Osteocyte (in vitro differentiated cells): ENCODE results near the gene BMP5. TPM values are rescaled to one million over a fixed set of nuclear protein-coding genes. Genes with fewer than 3 reads are reported as not detected.

Source experiments
- DNase-seq: peaks from one replicate; pipeline ENCODE4 v3.0.0; 2021; ENCODE audit warnings: mixed read lengths; ENCODE audit not compliant: unreplicated experiment; ENCODE audit errors: extremely low spot score
- H3K27ac Mint-ChIP-seq: one replicate; pipeline ENCODE4 v1.8.0; 2021; ENCODE audit warnings: mild to moderate bottlenecking, mixed read lengths; ENCODE audit not compliant: unreplicated experiment
- H3K27me3 Mint-ChIP-seq: one replicate; pipeline ENCODE4 v1.8.0; 2021; ENCODE audit warnings: mixed read lengths; ENCODE audit not compliant: unreplicated experiment
- H3K36me3 Mint-ChIP-seq: one replicate; pipeline ENCODE4 v1.8.0; 2021; ENCODE audit warnings: mixed read lengths; ENCODE audit not compliant: unreplicated experiment
- H3K4me1 Mint-ChIP-seq: one replicate; pipeline ENCODE4 v1.8.0; 2021; ENCODE audit warnings: mixed read lengths; ENCODE audit not compliant: unreplicated experiment
- H3K4me3 Mint-ChIP-seq: one replicate; pipeline ENCODE4 v1.8.0; 2021; ENCODE audit warnings: mild to moderate bottlenecking, moderate library complexity, mixed read lengths; ENCODE audit not compliant: unreplicated experiment
- H3K9me3 Mint-ChIP-seq: one replicate; pipeline ENCODE4 v1.8.0; 2021; ENCODE audit warnings: mixed read lengths; ENCODE audit not compliant: unreplicated experiment
- total RNA-seq: library from RNA; stranded (reverse); gene quantifications from 2 replicates; pipeline ENCODE4 v1.2.1, GENCODE V29; 2021
- TF ChIP-seq, protein P1 (sequence below): fragments of 200-600 bp; sonication (generic); IDR thresholded peaks from 2 replicates; pipeline ENCODE4 v1.5.0; 2021; ENCODE audit warnings: antibody characterized with exemption, mild to moderate bottlenecking, moderate library complexity

The BMP5 gene
- total RNA-seq, 1 donor from 2014 or later = not detected

DNA sequence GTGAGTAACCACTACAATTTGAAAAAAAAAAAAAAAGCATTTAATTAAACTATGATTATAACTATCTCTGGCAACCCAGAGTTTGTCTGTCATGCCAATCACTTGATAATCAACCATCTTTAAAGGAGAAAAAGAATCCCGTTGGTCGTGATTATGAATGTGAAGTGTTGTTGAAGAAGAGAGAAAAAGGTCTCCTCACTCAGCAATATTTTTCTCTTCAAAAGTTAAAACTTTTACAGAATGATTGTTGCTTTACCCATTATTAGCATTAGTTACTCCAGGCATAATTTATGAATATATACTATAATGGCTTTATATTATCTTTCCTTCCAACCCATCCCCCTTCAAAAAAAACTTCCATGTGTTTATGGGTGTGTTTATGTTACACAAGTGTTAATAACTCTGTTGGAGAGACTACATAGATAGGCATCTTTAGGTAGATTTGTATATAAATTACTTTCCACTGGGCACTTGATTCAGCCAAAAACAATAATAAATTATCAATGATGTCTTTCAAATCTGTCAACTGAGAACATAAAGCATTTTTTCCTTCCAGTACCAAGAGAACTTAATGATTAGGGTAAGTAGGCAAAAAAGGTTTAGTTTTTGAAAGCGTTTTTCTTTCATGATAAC, 5.1 kb downstream of the BMP5 start:
- Mint-ChIP-seq H3K9me3 (no peaks in the 10 kb centered on the region), H3K27ac (no peak overlapping the region), H3K36me3 (no peaks in the 10 kb centered on the region), H3K4me3 (no peak overlapping the region), H3K4me1 (peaks cover 15% of the 10 kb centered on the region), H3K27me3 (no peaks in the 10 kb centered on the region)
- TF ChIP-seq, protein P1, sequence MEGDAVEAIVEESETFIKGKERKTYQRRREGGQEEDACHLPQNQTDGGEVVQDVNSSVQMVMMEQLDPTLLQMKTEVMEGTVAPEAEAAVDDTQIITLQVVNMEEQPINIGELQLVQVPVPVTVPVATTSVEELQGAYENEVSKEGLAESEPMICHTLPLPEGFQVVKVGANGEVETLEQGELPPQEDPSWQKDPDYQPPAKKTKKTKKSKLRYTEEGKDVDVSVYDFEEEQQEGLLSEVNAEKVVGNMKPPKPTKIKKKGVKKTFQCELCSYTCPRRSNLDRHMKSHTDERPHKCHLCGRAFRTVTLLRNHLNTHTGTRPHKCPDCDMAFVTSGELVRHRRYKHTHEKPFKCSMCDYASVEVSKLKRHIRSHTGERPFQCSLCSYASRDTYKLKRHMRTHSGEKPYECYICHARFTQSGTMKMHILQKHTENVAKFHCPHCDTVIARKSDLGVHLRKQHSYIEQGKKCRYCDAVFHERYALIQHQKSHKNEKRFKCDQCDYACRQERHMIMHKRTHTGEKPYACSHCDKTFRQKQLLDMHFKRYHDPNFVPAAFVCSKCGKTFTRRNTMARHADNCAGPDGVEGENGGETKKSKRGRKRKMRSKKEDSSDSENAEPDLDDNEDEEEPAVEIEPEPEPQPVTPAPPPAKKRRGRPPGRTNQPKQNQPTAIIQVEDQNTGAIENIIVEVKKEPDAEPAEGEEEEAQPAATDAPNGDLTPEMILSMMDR = no peak
- no peak for DNase-seq

DNA sequence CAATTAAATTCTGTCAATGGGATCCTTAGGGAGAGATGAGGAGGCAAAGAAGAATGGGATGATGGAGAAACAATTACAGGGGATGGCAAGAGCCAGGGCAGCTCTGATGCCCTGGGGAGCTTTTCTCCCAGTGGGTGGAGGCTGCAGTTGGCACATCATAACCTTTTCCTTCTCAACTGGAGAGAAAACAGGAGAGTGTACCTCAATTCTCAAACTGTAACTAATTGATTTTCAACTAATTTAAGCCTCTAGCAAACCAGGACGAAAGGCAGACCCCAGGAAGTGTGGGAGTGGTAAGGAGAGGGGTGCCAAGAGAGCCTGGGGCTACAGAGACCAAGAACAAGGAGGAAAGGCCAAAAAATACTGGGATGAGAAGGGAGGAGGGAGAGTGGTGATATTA, 5.7 kb downstream of the BMP5 start:
- no peaks in the 10 kb centered on the region for H3K9me3 Mint-ChIP-seq
- peaks cover 14% of the 10 kb centered on the region for H3K4me1 Mint-ChIP-seq
- TF ChIP-seq, protein P1 = no peak
- H3K4me3 Mint-ChIP-seq = no peak overlapping the region
- no peak for DNase-seq
- H3K27me3 Mint-ChIP-seq = no peaks in the 10 kb centered on the region
- H3K27ac Mint-ChIP-seq = no peak overlapping the region
- no peaks in the 10 kb centered on the region for H3K36me3 Mint-ChIP-seq

DNA sequence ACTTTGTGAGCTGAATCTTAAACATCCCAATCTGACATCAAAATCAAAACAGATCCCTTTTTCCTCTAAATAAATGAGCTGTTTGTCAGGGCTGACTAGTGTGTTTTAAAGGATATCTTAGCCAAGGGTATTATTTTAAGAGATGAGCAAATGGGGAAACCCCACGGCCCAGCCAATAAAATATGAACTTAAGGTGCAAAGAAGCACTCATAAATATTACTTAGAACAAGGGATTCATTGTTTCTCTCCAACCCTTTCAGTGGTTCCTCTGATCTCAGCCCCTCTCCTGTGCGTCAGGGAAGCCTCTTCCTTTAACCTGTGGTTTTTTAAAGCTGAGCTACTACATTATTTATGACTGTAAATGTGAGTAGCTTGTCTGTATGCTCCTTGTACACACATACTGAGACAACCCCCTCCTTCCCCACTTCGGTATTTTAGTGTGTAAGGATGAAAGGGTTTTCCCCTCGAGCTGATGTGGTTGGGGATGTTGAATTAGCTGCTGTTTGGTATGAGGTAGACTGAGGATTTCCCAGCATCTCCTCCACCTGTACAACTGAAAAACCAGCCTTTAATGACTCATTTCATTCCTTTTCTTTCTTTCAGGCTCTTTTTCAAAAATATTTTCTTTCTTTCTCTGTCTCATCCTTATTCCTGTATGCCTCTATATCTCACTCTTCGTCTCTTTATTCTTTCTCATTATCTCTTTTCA, 6.5 kb downstream of the BMP5 start:
- DNase-seq = no peak
- H3K36me3 Mint-ChIP-seq = no peaks in the 10 kb centered on the region
- TF ChIP-seq, protein P1 = no peak
- no peak overlapping the region for H3K4me3 Mint-ChIP-seq
- H3K27me3 Mint-ChIP-seq = no peaks in the 10 kb centered on the region
- H3K4me1 Mint-ChIP-seq = peaks cover 14% of the 10 kb centered on the region
- H3K9me3 Mint-ChIP-seq = no peaks in the 10 kb centered on the region
- H3K27ac Mint-ChIP-seq = no peak overlapping the region

DNA sequence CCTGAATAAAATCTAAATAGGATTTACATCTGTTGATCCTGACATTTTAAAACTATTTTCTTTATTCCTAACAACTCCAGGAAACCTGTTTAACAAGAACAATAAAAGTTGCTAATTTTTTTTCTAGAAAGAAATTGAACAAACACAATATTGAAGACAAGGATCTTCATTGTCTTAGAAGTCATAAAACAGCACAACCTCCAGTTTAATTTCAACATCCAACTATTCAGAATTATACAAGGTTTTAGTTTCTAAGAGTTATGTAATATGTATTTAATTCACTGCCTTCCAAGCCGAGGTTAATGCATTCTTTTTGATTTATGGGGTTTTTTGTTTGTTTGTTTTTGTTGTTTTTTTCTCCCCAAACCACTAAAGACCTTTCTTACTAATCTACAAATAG, 7.2 kb downstream of the BMP5 start:
- H3K9me3 Mint-ChIP-seq = no peaks in the 10 kb centered on the region
- TF ChIP-seq, protein P1 = no peak
- no peak for DNase-seq
- H3K4me1 Mint-ChIP-seq = peaks cover 14% of the 10 kb centered on the region
- H3K27ac Mint-ChIP-seq = no peak overlapping the region
- no peak overlapping the region for H3K4me3 Mint-ChIP-seq
- H3K27me3 Mint-ChIP-seq = no peaks in the 10 kb centered on the region
- H3K36me3 Mint-ChIP-seq = no peaks in the 10 kb centered on the region

DNA sequence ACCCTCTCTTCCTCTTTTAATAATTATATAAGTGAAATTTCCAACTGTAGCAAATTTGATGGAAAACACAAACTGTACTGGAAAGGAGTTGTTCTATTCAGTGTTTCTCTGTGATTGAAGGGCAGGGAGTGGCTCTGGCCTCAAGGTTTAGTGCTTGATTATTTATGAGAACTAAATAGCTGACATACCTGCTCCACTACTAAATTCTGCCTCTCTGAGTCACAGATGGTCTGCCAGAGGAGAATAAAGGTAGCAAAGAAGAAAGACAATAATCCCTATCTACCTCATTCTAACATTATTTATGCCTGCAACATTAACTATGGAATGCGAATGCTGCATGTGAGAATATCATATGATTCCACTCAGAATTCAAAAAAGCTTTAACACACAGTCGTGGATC, 9.3 kb downstream of the BMP5 start:
- H3K27ac Mint-ChIP-seq = no peak overlapping the region
- TF ChIP-seq, protein P1 = no peak
- no peaks in the 10 kb centered on the region for H3K9me3 Mint-ChIP-seq
- H3K27me3 Mint-ChIP-seq = no peaks in the 10 kb centered on the region
- no peaks in the 10 kb centered on the region for H3K36me3 Mint-ChIP-seq
- peaks cover 14% of the 10 kb centered on the region for H3K4me1 Mint-ChIP-seq
- no peak for DNase-seq
- no peak overlapping the region for H3K4me3 Mint-ChIP-seq
